AG04449 (cell line): Measurements from ENCODE around the gene MOB2.

Source experiments
- CTCF ChIA-PET: fragments of 350-600 bp; formaldehyde crosslinking; extraction: SDS; loops from one replicate; lab custom pipeline; 2021; ENCODE audit warnings: antibody characterized with exemption; lab: Yijun Ruan, JAX
- POLR2A ChIA-PET: fragments of 400-600, 350-600 bp; formaldehyde crosslinking; extraction: SDS; loops from one replicate; lab custom pipeline; 2020; ENCODE audit warnings: antibody characterized with exemption, inconsistent platforms; lab: Yijun Ruan, JAX
- DNase-seq: peaks from one replicate; pipeline ENCODE4 v3.0.0-alpha.2; 2010; ENCODE audit warnings: low read depth, low spot score
- H3K4me3 ChIP-seq: 2 replicates; pipeline ENCODE4 v1.5.1; 2011; ENCODE audit warnings: low read depth, mild to moderate bottlenecking, control low read depth, low read length
- TF ChIP-seq, protein P1 (sequence below): IDR thresholded peaks from one replicate; pipeline ENCODE4 v1.5.1; 2011; ENCODE audit warnings: mild to moderate bottlenecking, moderate library complexity, low read length, control low read depth, inconsistent platforms; ENCODE audit not compliant: insufficient read depth; ENCODE audit errors: missing control alignments

Gene MOB2

DNA sequence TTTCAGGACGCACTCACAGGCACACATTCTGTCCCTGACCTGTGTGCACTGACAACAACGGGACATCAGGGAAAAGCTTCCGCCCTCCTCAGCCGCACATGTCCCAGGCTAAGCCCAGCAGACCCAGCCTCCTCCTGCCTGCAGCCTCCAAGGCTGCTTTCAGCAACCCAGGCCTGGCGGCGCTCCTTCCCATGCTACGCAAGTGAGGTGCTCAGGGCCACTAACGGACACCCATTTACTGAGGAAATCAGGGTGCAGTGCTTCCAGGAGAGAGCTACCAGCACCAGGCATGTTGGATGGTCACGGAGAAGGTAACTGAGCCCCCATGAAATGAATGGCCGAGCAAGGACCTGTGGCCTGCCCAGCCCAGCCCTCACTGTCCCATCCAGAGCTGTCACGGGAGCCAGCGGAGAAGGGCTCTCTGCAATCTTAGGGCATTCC lies 6.9 kb downstream of the MOB2 start:
- H3K4me3 ChIP-seq, result no peak overlapping the region
- TF ChIP-seq, protein P1, sequence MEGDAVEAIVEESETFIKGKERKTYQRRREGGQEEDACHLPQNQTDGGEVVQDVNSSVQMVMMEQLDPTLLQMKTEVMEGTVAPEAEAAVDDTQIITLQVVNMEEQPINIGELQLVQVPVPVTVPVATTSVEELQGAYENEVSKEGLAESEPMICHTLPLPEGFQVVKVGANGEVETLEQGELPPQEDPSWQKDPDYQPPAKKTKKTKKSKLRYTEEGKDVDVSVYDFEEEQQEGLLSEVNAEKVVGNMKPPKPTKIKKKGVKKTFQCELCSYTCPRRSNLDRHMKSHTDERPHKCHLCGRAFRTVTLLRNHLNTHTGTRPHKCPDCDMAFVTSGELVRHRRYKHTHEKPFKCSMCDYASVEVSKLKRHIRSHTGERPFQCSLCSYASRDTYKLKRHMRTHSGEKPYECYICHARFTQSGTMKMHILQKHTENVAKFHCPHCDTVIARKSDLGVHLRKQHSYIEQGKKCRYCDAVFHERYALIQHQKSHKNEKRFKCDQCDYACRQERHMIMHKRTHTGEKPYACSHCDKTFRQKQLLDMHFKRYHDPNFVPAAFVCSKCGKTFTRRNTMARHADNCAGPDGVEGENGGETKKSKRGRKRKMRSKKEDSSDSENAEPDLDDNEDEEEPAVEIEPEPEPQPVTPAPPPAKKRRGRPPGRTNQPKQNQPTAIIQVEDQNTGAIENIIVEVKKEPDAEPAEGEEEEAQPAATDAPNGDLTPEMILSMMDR, result no peak
- CTCF ChIA-PET, result no interaction called here
- POLR2A ChIA-PET, result no interaction called here
- DNase-seq, result no peak

DNA sequence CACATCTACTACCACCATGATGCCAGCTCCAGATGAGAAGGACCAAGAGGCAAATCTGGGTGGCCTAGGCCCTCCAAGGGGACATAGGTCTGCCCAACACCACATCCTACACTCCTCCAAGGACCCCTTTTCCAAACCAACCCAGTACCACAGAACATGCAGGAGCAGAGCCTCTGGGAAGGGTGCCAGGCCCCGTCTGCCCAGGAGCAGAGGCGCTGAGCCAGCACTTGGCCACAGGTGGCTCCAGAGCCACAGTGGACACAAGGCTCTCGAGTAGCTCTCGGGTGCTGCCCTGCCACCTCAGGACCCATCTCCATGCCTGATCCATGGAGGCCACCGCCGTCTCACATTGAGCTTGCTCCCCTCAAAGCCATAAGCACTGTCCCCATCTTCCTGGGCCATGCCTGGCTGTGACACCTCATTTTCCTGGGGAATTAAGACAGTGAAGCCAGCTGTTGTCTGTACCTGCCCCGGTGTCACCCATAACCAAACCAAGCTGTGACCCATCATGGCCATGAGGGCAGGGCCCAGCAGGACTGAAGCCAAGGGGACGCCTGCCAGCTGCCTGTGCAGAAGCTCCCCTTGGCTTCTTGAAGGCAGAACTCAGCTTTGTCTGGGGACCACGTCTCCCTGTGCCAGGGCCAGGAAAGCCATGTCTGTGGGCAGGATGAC lies 7.4 kb downstream of the MOB2 start:
- H3K4me3 ChIP-seq, result no peak overlapping the region
- DNase-seq, result no peak
- POLR2A ChIA-PET, result no interaction called here
- CTCF ChIA-PET, result interaction anchor here (0.7 kb wide), 1 partner anchor 34 kb away, joined by 3 read pairs; no protein-coding TSS in a partner anchor
- TF ChIP-seq, protein P1, result no peak

DNA sequence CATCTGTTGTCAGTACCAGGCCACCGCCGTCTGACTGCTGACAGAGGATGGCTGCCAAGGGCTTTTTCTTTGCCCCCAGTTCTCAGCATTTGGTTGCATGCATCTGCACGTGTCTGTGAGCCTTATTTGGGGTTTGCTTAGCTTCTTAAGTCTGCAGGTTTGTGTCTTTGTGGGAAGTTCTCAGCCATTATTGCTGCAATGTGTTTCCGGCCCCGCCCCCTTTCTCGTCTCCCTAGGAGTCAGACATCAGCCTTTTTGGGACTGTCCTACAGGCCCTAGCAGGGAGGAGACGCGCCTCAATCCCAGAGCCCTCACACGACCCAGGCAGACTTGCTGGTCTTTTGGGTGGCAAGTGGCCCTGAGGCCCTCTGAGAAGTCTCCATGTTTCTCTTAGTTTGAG lies 8.0 kb downstream of the MOB2 start:
- H3K4me3 ChIP-seq, result no peak overlapping the region
- ChIA-PET POLR2A (no interaction called here), CTCF (interaction anchor here (0.7 kb wide), 1 partner anchor 34 kb away, joined by 3 read pairs; no protein-coding TSS in a partner anchor)
- TF ChIP-seq, protein P1, result no peak
- DNase-seq, result no peak

DNA sequence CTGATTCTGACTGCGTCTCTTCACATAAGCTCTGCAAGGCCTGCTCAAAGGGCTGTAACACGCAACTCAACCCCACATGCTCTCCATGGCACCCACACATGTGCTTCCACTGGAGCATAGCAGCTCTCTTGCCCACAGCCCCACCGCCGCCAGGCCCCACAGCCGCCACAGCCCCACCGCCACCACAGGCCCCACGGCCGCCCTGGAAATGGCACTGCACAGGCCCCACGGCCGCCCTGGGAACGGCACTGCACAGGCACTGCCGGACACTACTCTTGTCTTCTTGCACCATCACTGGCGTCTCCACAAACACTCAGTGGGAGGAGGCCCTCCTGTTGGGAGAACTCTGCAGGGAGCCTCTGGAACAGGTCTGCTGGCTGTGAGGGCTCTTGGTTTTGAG lies 8.6 kb downstream of the MOB2 start:
- ChIA-PET CTCF (no interaction called here), POLR2A (no interaction called here)
- TF ChIP-seq, protein P1, result no peak
- no peak for DNase-seq
- no peak overlapping the region for H3K4me3 ChIP-seq

DNA sequence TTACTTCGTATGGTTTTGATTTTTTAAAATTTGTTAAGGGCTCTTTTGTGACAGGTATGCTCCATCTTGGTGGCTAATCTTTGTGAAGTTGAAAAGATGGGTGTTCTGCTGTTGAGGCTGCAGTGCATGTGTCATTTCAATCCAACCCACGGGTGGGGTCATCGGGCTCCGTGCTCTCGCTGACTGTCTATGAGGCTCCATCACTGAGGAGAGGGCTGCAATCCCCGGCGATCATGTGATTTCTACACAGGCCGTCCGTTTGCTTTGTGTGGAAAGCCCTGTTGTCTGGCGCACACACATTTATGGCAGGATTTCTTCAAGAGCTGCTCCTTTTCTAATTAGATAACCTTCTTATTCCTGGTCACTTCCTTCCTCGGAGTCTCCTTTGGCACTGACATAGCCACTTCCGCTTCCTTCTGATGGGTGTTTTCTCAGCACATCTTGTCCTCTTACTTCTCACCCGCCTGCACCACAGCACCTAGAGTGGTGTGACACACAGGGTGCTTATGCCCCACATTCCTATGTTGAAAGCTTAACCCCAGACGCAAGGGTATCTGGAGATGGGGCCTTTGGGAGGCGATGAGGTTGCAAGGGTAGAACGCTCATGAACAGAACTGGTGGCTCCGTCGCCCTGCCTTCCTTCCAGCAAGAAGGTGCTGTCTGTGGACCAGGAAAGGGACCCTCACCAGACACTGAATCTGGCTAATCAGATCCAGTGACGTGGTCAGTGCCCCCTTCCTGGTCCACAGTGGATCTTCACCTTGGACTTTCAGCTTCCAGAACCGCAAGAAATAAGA lies 9.4 kb downstream of the MOB2 start:
- POLR2A ChIA-PET, result no interaction called here

DNA sequence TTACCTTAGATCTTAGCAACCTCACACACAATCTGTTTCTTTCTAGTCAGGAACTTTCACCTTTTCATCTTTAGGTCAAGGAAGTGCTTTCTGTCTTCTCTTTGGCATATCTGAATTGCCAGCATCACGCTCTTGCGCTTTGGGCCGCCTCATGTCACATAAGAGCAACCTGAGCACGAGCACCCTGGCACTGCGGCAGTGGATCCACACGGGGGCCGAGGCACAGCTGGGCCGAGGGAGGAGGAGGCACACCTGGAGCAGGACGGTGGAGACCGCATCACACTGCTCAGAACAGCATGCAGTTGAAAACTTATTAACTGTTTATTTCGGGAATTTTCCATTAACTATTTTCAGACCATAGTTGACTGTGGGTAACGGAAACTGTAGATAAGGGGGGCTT lies 10.7 kb downstream of the MOB2 start:
- TF ChIP-seq, protein P1, result no peak
- ChIA-PET POLR2A (no interaction called here), CTCF (no interaction called here)
- no peak for DNase-seq
- H3K4me3 ChIP-seq, result no peak overlapping the region

More for the DNA sequence above, 9.4 kb downstream of the MOB2 start:
- no peak overlapping the region for H3K4me3 ChIP-seq
- DNase-seq, result no peak
- CTCF ChIA-PET, result no interaction called here
- TF ChIP-seq, protein P1, result no peak
